Neural progenitor cell (in vitro differentiated cells): Measurements from ENCODE around the gene GOLGA6A. TPM values are rescaled to one million over a fixed set of nuclear protein-coding genes. Genes with fewer than 3 reads are reported as not detected.

Source experiments
- DNase-seq: peaks from one replicate; pipeline ENCODE4 v3.0.0-alpha.2; 2016; ENCODE audit warnings: low spot score
- H2AFZ ChIP-seq: fragments of 200-600 bp; sonication (generic); replicated peaks from 2 replicates; pipeline ENCODE4 v1.6.1; 2016; ENCODE audit warnings: antibody characterized with exemption
- H3F3A ChIP-seq: fragments of 200-600 bp; sonication (generic); 2 replicates; pipeline ENCODE4 v1.6.1; 2016; ENCODE audit warnings: antibody characterized with exemption, low read depth
- H3K27ac ChIP-seq: fragments of 200-600 bp; sonication (generic); 2 replicates; pipeline ENCODE4 v1.5.1; 2016; ENCODE audit warnings: mild to moderate bottlenecking
- H3K27me3 ChIP-seq: fragments of 200-600 bp; sonication (generic); 2 replicates; pipeline ENCODE4 v1.6.1; 2016; ENCODE audit warnings: mild to moderate bottlenecking, moderate library complexity
- H3K36me3 ChIP-seq: fragments of 200-600 bp; sonication (generic); 2 replicates; pipeline ENCODE4 v1.5.1; 2016
- H3K4me1 ChIP-seq: fragments of 200-600 bp; sonication (generic); 2 replicates; pipeline ENCODE4 v1.6.1; 2016; ENCODE audit warnings: mixed run types
- H3K4me2 ChIP-seq: fragments of 200-600 bp; sonication (generic); 2 replicates; pipeline ENCODE4 v1.6.1; 2016
- H3K4me3 ChIP-seq: fragments of 200-600 bp; sonication (generic); 2 replicates; pipeline ENCODE4 v1.5.1; 2016
- H3K79me2 ChIP-seq: fragments of 200-600 bp; sonication (generic); 2 replicates; pipeline ENCODE4 v1.6.1; 2016; ENCODE audit warnings: low read depth
- H3K9ac ChIP-seq: fragments of 200-600 bp; sonication (generic); 2 replicates; pipeline ENCODE4 v1.6.1; 2016
- H3K9me3 ChIP-seq: fragments of 200-600 bp; sonication (generic); 2 replicates; pipeline ENCODE4 v1.5.1; 2016; ENCODE audit warnings: low read depth
- H4K20me1 ChIP-seq: fragments of 200-600 bp; sonication (generic); 2 replicates; pipeline ENCODE4 v1.6.1; 2016; ENCODE audit warnings: low read depth
- H3K27ac Mint-ChIP-seq: 3 replicates; pipeline ENCODE4 v1.8.0; 2021; ENCODE audit warnings: mixed read lengths
- H3K27me3 Mint-ChIP-seq: 2 replicates; pipeline ENCODE4 v1.8.0; 2022; ENCODE audit warnings: low read depth, mild to moderate bottlenecking, inconsistent platforms, moderate library complexity, mixed read lengths; ENCODE audit not compliant: insufficient read depth
- H3K36me3 Mint-ChIP-seq: 3 replicates; pipeline ENCODE4 v1.8.0; 2021; ENCODE audit warnings: mixed read lengths
- H3K4me1 Mint-ChIP-seq: 3 replicates; pipeline ENCODE4 v1.8.0; 2021; ENCODE audit warnings: mixed read lengths
- H3K4me3 Mint-ChIP-seq: 3 replicates; pipeline ENCODE4 v1.8.0; 2021; ENCODE audit warnings: mild to moderate bottlenecking, moderate library complexity, mixed read lengths
- H3K9me3 Mint-ChIP-seq: 3 replicates; pipeline ENCODE4 v1.8.0; 2020; ENCODE audit warnings: mixed read lengths
- EZH2 ChIP-seq: fragments of 200-600 bp; sonication (generic); IDR thresholded peaks from 2 replicates; pipeline ENCODE4 v1.6.1; 2017; ENCODE audit warnings: antibody characterized with exemption, mild to moderate bottlenecking, moderate library complexity
- EZH2phosphoT487 ChIP-seq: fragments of 200-600 bp; sonication (generic); IDR thresholded peaks from 2 replicates; pipeline ENCODE4 v1.6.1; 2017; ENCODE audit warnings: antibody characterized with exemption
- total RNA-seq: library from RNA; depleted of rRNA; stranded (reverse); fragments of >200 nt; gene quantifications from 2 replicates; pipeline ENCODE4 v1.2.3, GENCODE V29; 2015; ENCODE audit warnings: low replicate concordance
- TF ChIP-seq, protein P1 (sequence below): fragments of 200-600 bp; sonication (generic); IDR thresholded peaks from 2 replicates; pipeline ENCODE4 v1.5.1; 2017; ENCODE audit warnings: antibody characterized with exemption, mild to moderate bottlenecking

Gene GOLGA6A
- total RNA-seq, 1 donor from 2014 or later, result 0.04 TPM

DNA sequence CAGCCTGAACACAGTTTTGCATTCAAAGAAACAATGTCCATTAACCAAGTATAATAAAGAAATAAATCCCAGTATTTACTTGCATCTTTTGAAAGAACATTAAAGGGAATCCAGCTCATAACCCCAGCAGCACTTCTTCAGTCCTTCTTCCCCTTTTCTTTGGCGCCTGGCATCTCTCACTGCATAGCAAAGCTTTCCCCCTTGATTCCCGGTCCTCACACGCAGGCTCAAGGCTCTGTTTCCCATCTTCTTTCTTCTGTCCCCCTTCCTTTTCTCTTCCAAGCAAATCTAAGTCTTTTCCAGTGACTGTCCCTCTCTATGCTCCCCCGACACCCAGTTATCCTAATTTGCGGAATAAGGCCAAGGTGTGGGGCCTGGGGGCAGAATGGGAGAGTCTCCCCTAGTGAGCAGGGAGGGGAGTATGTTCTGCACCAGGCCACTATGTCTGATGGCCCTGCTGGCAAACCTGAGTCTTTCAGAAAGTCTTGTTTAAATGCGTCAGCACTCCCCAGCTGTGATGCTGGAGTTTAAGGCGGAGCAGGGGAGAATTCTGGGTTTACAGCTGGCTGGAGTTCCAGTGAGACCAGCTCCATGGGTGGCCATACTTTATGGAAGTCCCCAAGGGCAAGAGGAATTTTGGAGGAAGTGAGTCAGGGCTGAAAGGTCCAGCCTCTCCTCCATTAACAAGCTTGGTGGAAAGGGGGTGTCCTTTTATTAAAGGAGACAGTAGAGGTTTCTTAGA, 42.1 kb downstream of the GOLGA6A start:
- Histone ChIP-seq H4K20me1 (peaks cover 8% of the 10 kb centered on the region), H3K79me2 (no peaks in the 10 kb centered on the region), H3K36me3 (no peaks in the 10 kb centered on the region), H3K9me3 (no peaks in the 10 kb centered on the region), H3K27me3 (no peaks in the 10 kb centered on the region), H3K4me2 (no peak overlapping the region), H3K4me1 (peaks cover 6% of the 10 kb centered on the region), H3K27ac (no peak overlapping the region), H3K4me3 (no peak overlapping the region), H2AFZ (no peak overlapping the region), H3F3A (no peaks in the 10 kb centered on the region), H3K9ac (no peak overlapping the region)
- TF ChIP-seq EZH2, result no peak
- TF ChIP-seq EZH2phosphoT487, result no peak
- TF ChIP-seq, protein P1, sequence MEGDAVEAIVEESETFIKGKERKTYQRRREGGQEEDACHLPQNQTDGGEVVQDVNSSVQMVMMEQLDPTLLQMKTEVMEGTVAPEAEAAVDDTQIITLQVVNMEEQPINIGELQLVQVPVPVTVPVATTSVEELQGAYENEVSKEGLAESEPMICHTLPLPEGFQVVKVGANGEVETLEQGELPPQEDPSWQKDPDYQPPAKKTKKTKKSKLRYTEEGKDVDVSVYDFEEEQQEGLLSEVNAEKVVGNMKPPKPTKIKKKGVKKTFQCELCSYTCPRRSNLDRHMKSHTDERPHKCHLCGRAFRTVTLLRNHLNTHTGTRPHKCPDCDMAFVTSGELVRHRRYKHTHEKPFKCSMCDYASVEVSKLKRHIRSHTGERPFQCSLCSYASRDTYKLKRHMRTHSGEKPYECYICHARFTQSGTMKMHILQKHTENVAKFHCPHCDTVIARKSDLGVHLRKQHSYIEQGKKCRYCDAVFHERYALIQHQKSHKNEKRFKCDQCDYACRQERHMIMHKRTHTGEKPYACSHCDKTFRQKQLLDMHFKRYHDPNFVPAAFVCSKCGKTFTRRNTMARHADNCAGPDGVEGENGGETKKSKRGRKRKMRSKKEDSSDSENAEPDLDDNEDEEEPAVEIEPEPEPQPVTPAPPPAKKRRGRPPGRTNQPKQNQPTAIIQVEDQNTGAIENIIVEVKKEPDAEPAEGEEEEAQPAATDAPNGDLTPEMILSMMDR, result no peak
- H3K4me1 Mint-ChIP-seq, result peaks cover 26% of the 10 kb centered on the region
- peaks cover 8% of the 10 kb centered on the region for H3K27me3 Mint-ChIP-seq
- H3K36me3 Mint-ChIP-seq, result no peaks in the 10 kb centered on the region
- no peaks in the 10 kb centered on the region for H3K9me3 Mint-ChIP-seq
- H3K27ac Mint-ChIP-seq, result no peak overlapping the region
- no peak overlapping the region for H3K4me3 Mint-ChIP-seq
- DNase-seq, result peak; percentile 25

GRCh38 chr15:74039656-74040010, 42.7 kb downstream of the GOLGA6A start:
- Histone ChIP-seq H3K27ac (no peak overlapping the region), H4K20me1 (peaks cover 8% of the 10 kb centered on the region), H2AFZ (no peak overlapping the region), H3K79me2 (no peaks in the 10 kb centered on the region), H3K4me1 (peaks cover 6% of the 10 kb centered on the region), H3K4me2 (no peak overlapping the region), H3K27me3 (no peaks in the 10 kb centered on the region), H3K4me3 (no peak overlapping the region), H3K9ac (no peak overlapping the region), H3K9me3 (no peaks in the 10 kb centered on the region), H3F3A (no peaks in the 10 kb centered on the region), H3K36me3 (no peaks in the 10 kb centered on the region)
- Mint-ChIP-seq H3K4me3 (no peak overlapping the region), H3K4me1 (peaks cover 26% of the 10 kb centered on the region), H3K36me3 (no peaks in the 10 kb centered on the region), H3K27ac (peak overlapping the region; percentile 25), H3K27me3 (peaks cover 8% of the 10 kb centered on the region), H3K9me3 (no peaks in the 10 kb centered on the region)
- TF ChIP-seq, protein P1, result no peak
- TF ChIP-seq EZH2, result no peak
- TF ChIP-seq EZH2phosphoT487, result no peak
- no peak for DNase-seq

DNA sequence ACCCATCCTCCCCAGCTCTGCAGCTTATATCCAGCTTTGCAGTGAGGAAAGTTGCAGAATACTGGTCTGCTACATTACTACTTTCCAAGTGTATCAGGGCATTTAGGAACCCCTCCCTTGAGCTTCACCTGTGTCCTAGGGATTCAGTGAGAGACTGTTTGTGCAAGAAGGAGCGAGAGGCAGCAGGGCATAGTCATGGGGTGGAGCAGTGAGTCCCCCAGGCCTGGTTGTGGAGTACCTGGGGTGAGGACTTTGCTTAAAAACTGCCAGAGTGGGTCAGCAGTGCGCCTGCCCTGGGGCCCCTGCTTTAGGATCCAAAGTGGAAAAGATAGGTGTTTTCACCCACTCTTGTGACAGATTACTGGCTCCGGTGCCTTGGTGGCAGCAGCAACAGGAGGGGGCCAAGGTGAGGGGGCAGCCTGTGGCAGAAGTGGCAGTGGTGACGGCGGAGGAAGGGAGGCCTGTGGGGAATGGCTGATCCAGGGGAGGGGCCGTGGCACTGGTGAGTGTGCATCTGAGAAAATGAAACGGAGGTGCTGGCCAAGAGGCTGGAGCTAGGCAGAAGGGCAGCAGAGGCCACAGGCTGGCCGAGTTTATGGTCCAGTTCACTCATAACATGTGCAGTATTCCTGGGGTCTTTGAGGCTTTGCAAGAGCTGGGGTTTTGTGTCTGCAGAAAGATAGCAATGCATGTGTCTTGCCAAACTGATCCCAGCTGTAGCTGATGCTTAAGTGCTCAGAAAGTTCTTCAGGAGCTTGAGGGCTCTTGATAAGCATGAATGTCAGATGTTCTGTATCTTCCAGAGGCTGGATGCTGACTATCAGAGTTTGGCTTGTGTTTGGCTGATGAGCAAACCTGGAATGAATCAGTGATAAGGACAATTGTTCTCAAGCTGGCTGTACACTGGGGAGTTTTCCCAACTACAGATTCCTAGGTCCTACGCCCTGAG, 43.4 kb downstream of the GOLGA6A start:
- H3K36me3 ChIP-seq, result no peaks in the 10 kb centered on the region
- no peak overlapping the region for H3K4me2 ChIP-seq
- no peaks in the 10 kb centered on the region for H3F3A ChIP-seq
- H3K27me3 ChIP-seq, result no peaks in the 10 kb centered on the region
- no peak overlapping the region for H3K9ac ChIP-seq
- peaks cover 8% of the 10 kb centered on the region for H4K20me1 ChIP-seq
- H3K4me3 ChIP-seq, result no peak overlapping the region
- H3K27me3 Mint-ChIP-seq, result peaks cover 7% of the 10 kb centered on the region
- no peaks in the 10 kb centered on the region for H3K9me3 Mint-ChIP-seq
- no peak overlapping the region for H3K4me3 Mint-ChIP-seq
- no peak for DNase-seq
- H3K27ac Mint-ChIP-seq, result peak overlapping the region; percentile 33
- peaks cover 2% of the 10 kb centered on the region for H3K36me3 Mint-ChIP-seq
- TF ChIP-seq EZH2phosphoT487, result no peak
- TF ChIP-seq, protein P1, result no peak
- no peak for TF ChIP-seq EZH2
- no peak overlapping the region for H3K27ac ChIP-seq
- no peaks in the 10 kb centered on the region for H3K9me3 ChIP-seq
- peaks cover 6% of the 10 kb centered on the region for H3K4me1 ChIP-seq
- peaks cover 26% of the 10 kb centered on the region for H3K4me1 Mint-ChIP-seq
- H3K79me2 ChIP-seq, result no peaks in the 10 kb centered on the region
- H2AFZ ChIP-seq, result no peak overlapping the region
